OCI-LY3 (cell line): Measurements from ENCODE around the gene MAP3K15.

Experiments
- H2AFZ ChIP-seq: fragments of 200-600, 300-600 bp; shearing (Covaris generic); 2 replicates; pipeline ENCODE4 v1.6.0; 2014; ENCODE audit warnings: antibody characterized with exemption, low read depth, low read length
- H3K27ac ChIP-seq: fragments of 200-600, 300-600 bp; sonication (generic); 2 replicates; pipeline ENCODE4 v1.5.1; 2014; ENCODE audit warnings: mild to moderate bottlenecking, low read length, moderate library complexity, mixed read lengths
- H3K27me3 ChIP-seq: fragments of 200-600, 300-600 bp; sonication (generic); 2 replicates; pipeline ENCODE4 v1.6.1; 2014; ENCODE audit warnings: low read depth, low read length, mixed read lengths
- H3K36me3 ChIP-seq: fragments of 200-600, 300-600 bp; sonication (generic); replicated peaks from 2 replicates; pipeline ENCODE3; 2014; ENCODE audit warnings: low read depth, low read length, mixed read lengths
- H3K4me1 ChIP-seq: fragments of 300-600, 200-600 bp; sonication (generic); 2 replicates; pipeline ENCODE4 v1.6.1; 2014; ENCODE audit warnings: low read length, mixed read lengths
- H3K4me2 ChIP-seq: fragments of 200-600, 300-600 bp; sonication (generic); 2 replicates; pipeline ENCODE4 v1.6.1; 2014; ENCODE audit warnings: low read length, mixed read lengths
- H3K4me3 ChIP-seq: fragments of 300-600, 200-600 bp; sonication (generic); 2 replicates; pipeline ENCODE4 v1.5.1; 2014; ENCODE audit warnings: antibody characterized with exemption, mild to moderate bottlenecking, low read length, moderate library complexity
- H3K79me2 ChIP-seq: fragments of 300-600, 200-600 bp; shearing (Covaris generic); 2 replicates; pipeline ENCODE4 v1.6.1; 2014; ENCODE audit warnings: mild to moderate bottlenecking, low read length, mixed read lengths
- H3K9ac ChIP-seq: fragments of 300-600, 200-600 bp; shearing (Covaris generic); 2 replicates; pipeline ENCODE4 v1.6.0; 2014; ENCODE audit warnings: mild to moderate bottlenecking, low read length, moderate library complexity
- H3K9me3 ChIP-seq: fragments of 200-600, 300-600 bp; shearing (Covaris generic); 2 replicates; pipeline ENCODE4 v1.6.1; 2014; ENCODE audit warnings: low read length, mixed read lengths; ENCODE audit not compliant: insufficient read depth
- H4K20me1 ChIP-seq: fragments of 200-600, 300-600 bp; sonication (generic); 2 replicates; pipeline ENCODE4 v1.6.1; 2016; ENCODE audit warnings: low read length, mixed read lengths; ENCODE audit not compliant: insufficient read depth
- EZH2phosphoT487 ChIP-seq: fragments of 200-600 bp; shearing (Covaris generic); IDR thresholded peaks from 2 replicates; pipeline ENCODE4 v1.6.1; 2018; ENCODE audit warnings: antibody characterized with exemption, mixed run types, low read depth
- TF ChIP-seq, protein P1 (sequence below): fragments of 200-600, 300-600 bp; sonication (generic); IDR thresholded peaks from 2 replicates; pipeline ENCODE4 v1.5.1; 2014; ENCODE audit warnings: antibody characterized with exemption, low read length, low read depth

Gene MAP3K15

GRCh38 chrX:19563327-19563726 is 48.0 kb upstream of the MAP3K15 start:
- TF ChIP-seq EZH2phosphoT487: no peak
- TF ChIP-seq, protein P1, sequence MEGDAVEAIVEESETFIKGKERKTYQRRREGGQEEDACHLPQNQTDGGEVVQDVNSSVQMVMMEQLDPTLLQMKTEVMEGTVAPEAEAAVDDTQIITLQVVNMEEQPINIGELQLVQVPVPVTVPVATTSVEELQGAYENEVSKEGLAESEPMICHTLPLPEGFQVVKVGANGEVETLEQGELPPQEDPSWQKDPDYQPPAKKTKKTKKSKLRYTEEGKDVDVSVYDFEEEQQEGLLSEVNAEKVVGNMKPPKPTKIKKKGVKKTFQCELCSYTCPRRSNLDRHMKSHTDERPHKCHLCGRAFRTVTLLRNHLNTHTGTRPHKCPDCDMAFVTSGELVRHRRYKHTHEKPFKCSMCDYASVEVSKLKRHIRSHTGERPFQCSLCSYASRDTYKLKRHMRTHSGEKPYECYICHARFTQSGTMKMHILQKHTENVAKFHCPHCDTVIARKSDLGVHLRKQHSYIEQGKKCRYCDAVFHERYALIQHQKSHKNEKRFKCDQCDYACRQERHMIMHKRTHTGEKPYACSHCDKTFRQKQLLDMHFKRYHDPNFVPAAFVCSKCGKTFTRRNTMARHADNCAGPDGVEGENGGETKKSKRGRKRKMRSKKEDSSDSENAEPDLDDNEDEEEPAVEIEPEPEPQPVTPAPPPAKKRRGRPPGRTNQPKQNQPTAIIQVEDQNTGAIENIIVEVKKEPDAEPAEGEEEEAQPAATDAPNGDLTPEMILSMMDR: no peak
- H3K4me2 ChIP-seq: peak overlapping the region; percentile 94
- H3K27ac ChIP-seq: peak overlapping the region; percentile 99
- H3K9me3 ChIP-seq: no peaks in the 10 kb centered on the region
- peak overlapping the region; percentile 60 for H3K9ac ChIP-seq
- peak overlapping the region; percentile 65 for H3K4me3 ChIP-seq
- no peaks in the 10 kb centered on the region for H3K36me3 ChIP-seq
- H4K20me1 ChIP-seq: no peaks in the 10 kb centered on the region
- H3K4me1 ChIP-seq: peaks cover 55% of the 10 kb centered on the region
- no peaks in the 10 kb centered on the region for H3K27me3 ChIP-seq
- no peaks in the 10 kb centered on the region for H3K79me2 ChIP-seq
- H2AFZ ChIP-seq: no peak overlapping the region

- H3K9ac ChIP-seq: no peak overlapping the region
- no peaks in the 10 kb centered on the region for H3K9me3 ChIP-seq
- H3K4me1 ChIP-seq: peaks cover 59% of the 10 kb centered on the region
- no peaks in the 10 kb centered on the region for H3K27me3 ChIP-seq
- H3K36me3 ChIP-seq: no peaks in the 10 kb centered on the region
- no peak overlapping the region for H2AFZ ChIP-seq
- no peak overlapping the region for H3K4me3 ChIP-seq
- H3K79me2 ChIP-seq: no peaks in the 10 kb centered on the region
- H3K27ac ChIP-seq: no peak overlapping the region
- no peak overlapping the region for H3K4me2 ChIP-seq
- no peak for TF ChIP-seq EZH2phosphoT487
- TF ChIP-seq, protein P1: no peak
- no peaks in the 10 kb centered on the region for H4K20me1 ChIP-seq
These were observed 45.3 kb upstream of the MAP3K15 start for GRCh38 chrX:19560611-19561010.

GRCh38 chrX:19557822-19558221 is 42.5 kb upstream of the MAP3K15 start:
- Histone ChIP-seq H3K36me3 (no peaks in the 10 kb centered on the region), H3K27me3 (no peaks in the 10 kb centered on the region), H3K4me2 (0 out of 2 replicates have a peak overlapping the region, but pooled peaks have one; percentile 4), H3K27ac (no peak overlapping the region), H2AFZ (no peak overlapping the region), H3K9ac (no peak overlapping the region), H3K4me3 (no peak overlapping the region), H3K79me2 (no peaks in the 10 kb centered on the region), H4K20me1 (no peaks in the 10 kb centered on the region), H3K9me3 (no peaks in the 10 kb centered on the region), H3K4me1 (peaks cover 47% of the 10 kb centered on the region)
- no peak for TF ChIP-seq EZH2phosphoT487
- TF ChIP-seq, protein P1: no peak

- no peaks in the 10 kb centered on the region for H3K9me3 ChIP-seq
- H3K36me3 ChIP-seq: no peaks in the 10 kb centered on the region
- H3K4me1 ChIP-seq: peaks cover 40% of the 10 kb centered on the region
- no peaks in the 10 kb centered on the region for H3K79me2 ChIP-seq
- H3K4me3 ChIP-seq: peak overlapping the region; percentile 24; the same call in 1 of the 2 replicates
- peak overlapping the region; percentile 70 for H3K27ac ChIP-seq
- no peaks in the 10 kb centered on the region for H4K20me1 ChIP-seq
- H2AFZ ChIP-seq: no peak overlapping the region
- H3K9ac ChIP-seq: peak overlapping the region; percentile 27; the same call in 1 of the 2 replicates
- H3K4me2 ChIP-seq: peak overlapping the region; percentile 54
- TF ChIP-seq, protein P1: no peak
- no peak for TF ChIP-seq EZH2phosphoT487
- H3K27me3 ChIP-seq: no peaks in the 10 kb centered on the region
These were observed 40.9 kb upstream of the MAP3K15 start for GRCh38 chrX:19556202-19556601.
